ENCODE measurements around the gene TEKTIP1.
A peak's percentile ranks its signal among the peaks of the same experiment; 100 is the strongest.

- peak; percentile 32; the same call in 1 of the 2 replicates for TF ChIP-seq GATA2 (IDR thresholded peaks at IDR 0.05; ENCODE audit: low read depth, low read length)
- no peak for TF ChIP-seq GATA3 (IDR thresholded peaks at IDR 0.05; ENCODE audit: low read depth, low read length)
Observed at GRCh38 chr19:3520166-3521103, 18.5 kb upstream of the TEKTIP1 start.
